SK-MEL-5 (cell line): ENCODE results near the gene GALNTL6. TPM values are rescaled to one million over a fixed set of nuclear protein-coding genes. Genes with fewer than 3 reads are reported as not detected.

Experiments
- DNase-seq: peaks from one replicate; pipeline ENCODE4 v3.0.0-alpha.2; 2016; ENCODE audit warnings: low read depth, low spot score
- in situ Hi-C: cut with HindIII; loops from 2 replicates; pipeline ENCODE4 v1.10.0; 2016; ENCODE audit warnings: low sequenced_read_pairs, high pct_unique_total_duplicates, low pct_unique_long_range_greater_than_20kb
- total RNA-seq: library from RNA; depleted of rRNA; stranded (reverse); fragments of >200 nt; shearing (Covaris generic); gene quantifications from 2 replicates; pipeline ENCODE4 v1.2.3, GENCODE V29; 2014

The GALNTL6 gene
- total RNA-seq, 1 experiment from 2014 or later = 2.4 TPM

GRCh38 chr4:172630280-172630679 lies 817.1 kb downstream of the GALNTL6 start:
- DNase-seq = no peak
- in situ Hi-C loops = no loop called here

GRCh38 chr4:172631832-172632231 lies 818.6 kb downstream of the GALNTL6 start:
- DNase-seq = no peak
- in situ Hi-C loops = no loop called here

- no peak for DNase-seq
- in situ Hi-C loops = no loop called here
Observed at GRCh38 chr4:172648471-172648870, 835.3 kb downstream of the GALNTL6 start.

GRCh38 chr4:172649143-172649542 lies 835.9 kb downstream of the GALNTL6 start:
- DNase-seq = no peak
- in situ Hi-C loops = no loop called here

GRCh38 chr4:172650758-172651530 lies 837.7 kb downstream of the GALNTL6 start:
- in situ Hi-C loops = no loop called here
- no peak for DNase-seq

- in situ Hi-C loops = no loop called here
- no peak for DNase-seq
Observed at GRCh38 chr4:172651961-172652360, 838.8 kb downstream of the GALNTL6 start.

GRCh38 chr4:172652369-172652768 lies 839.2 kb downstream of the GALNTL6 start:
- in situ Hi-C loops = no loop called here
- DNase-seq = no peak

- no peak for DNase-seq
- in situ Hi-C loops = no loop called here
Observed at GRCh38 chr4:172653676-172654075, 840.5 kb downstream of the GALNTL6 start.

- no peak for DNase-seq
- in situ Hi-C loops = no loop called here
Observed at GRCh38 chr4:172654457-172654856, 841.3 kb downstream of the GALNTL6 start.

GRCh38 chr4:172656055-172656454 lies 842.9 kb downstream of the GALNTL6 start:
- no peak for DNase-seq
- in situ Hi-C loops = no loop called here

GRCh38 chr4:172657081-172657480 lies 843.9 kb downstream of the GALNTL6 start:
- DNase-seq = no peak
- in situ Hi-C loops = no loop called here

GRCh38 chr4:172660251-172660650 lies 847.0 kb downstream of the GALNTL6 start:
- DNase-seq = no peak
- in situ Hi-C loops = no loop called here

GRCh38 chr4:172662113-172662512 lies 848.9 kb downstream of the GALNTL6 start:
- DNase-seq = no peak
- in situ Hi-C loops = no loop called here

- in situ Hi-C loops = no loop called here
Observed at GRCh38 chr4:172666711-172667368, 853.6 kb downstream of the GALNTL6 start.

GRCh38 chr4:172674811-172675210 lies 861.6 kb downstream of the GALNTL6 start:
- in situ Hi-C loops = no loop called here
- no peak for DNase-seq

More at GRCh38 chr4:172666711-172667368, 853.6 kb downstream of the GALNTL6 start:
- DNase-seq = peak; percentile 84

- DNase-seq = no peak
- in situ Hi-C loops = no loop called here
Observed at GRCh38 chr4:172675232-172675631, 862.0 kb downstream of the GALNTL6 start.

GRCh38 chr4:172680691-172681090 lies 867.5 kb downstream of the GALNTL6 start:
- in situ Hi-C loops = no loop called here
- DNase-seq = no peak

GRCh38 chr4:172683021-172683420 lies 869.8 kb downstream of the GALNTL6 start:
- in situ Hi-C loops = no loop called here
- no peak for DNase-seq

GRCh38 chr4:172686021-172686420 lies 872.8 kb downstream of the GALNTL6 start:
- no peak for DNase-seq

More at GRCh38 chr4:172686021-172686420, 872.8 kb downstream of the GALNTL6 start:
- in situ Hi-C loops = no loop called here
